Mesothelial cell of epicardium (in vitro differentiated cells): ENCODE results near the gene KCNAB1. TPM values are rescaled to one million over a fixed set of nuclear protein-coding genes. Genes with fewer than 3 reads are reported as not detected.

Source experiments
- DNase-seq, 2 experiments: peaks; one replicate each; pipeline ENCODE4 v3.0.0; 2021; ENCODE audit warnings: low spot score in 2 of 2; ENCODE audit not compliant: unreplicated experiment in 2 of 2
- H3K27ac Mint-ChIP-seq: 2 replicates; pipeline ENCODE4 v1.8.0; 2021; ENCODE audit warnings: mixed read lengths
- H3K27me3 Mint-ChIP-seq: 2 replicates; pipeline ENCODE4 v1.8.0; 2021; ENCODE audit warnings: low read depth, mixed read lengths
- H3K36me3 Mint-ChIP-seq: 2 replicates; pipeline ENCODE4 v1.8.0; 2021; ENCODE audit warnings: mixed read lengths
- H3K4me1 Mint-ChIP-seq: 2 replicates; pipeline ENCODE4 v1.8.0; 2021; ENCODE audit warnings: mixed read lengths
- H3K4me3 Mint-ChIP-seq: 2 replicates; pipeline ENCODE4 v1.8.0; 2021; ENCODE audit warnings: mild to moderate bottlenecking, moderate library complexity, mixed read lengths
- H3K9me3 Mint-ChIP-seq: 2 replicates; pipeline ENCODE4 v1.8.0; 2021; ENCODE audit warnings: mixed read lengths
- CTCF ChIP-seq: fragments of 200-600 bp; sonication (generic); IDR thresholded peaks from one replicate; pipeline ENCODE4 v1.5.0; 2021; ENCODE audit warnings: antibody characterized with exemption; ENCODE audit not compliant: unreplicated experiment
- total RNA-seq: library from RNA; stranded (reverse); gene quantifications from 3 replicates; pipeline ENCODE4 v1.2.1, GENCODE V29; 2021

KCNAB1 gene
- total RNA-seq, 1 donor from 2014 or later: 3.7 TPM

- Mint-ChIP-seq H3K36me3 (no peaks in the 10 kb centered on the region), H3K4me3 (no peak overlapping the region), H3K27me3 (peaks cover 23% of the 10 kb centered on the region), H3K27ac (no peak overlapping the region), H3K4me1 (peaks cover 18% of the 10 kb centered on the region), H3K9me3 (no peaks in the 10 kb centered on the region)
- no peak for TF ChIP-seq CTCF
- DNase-seq: no peak
Measured at GRCh38 chr3:156144060-156144459, 23.7 kb downstream of the KCNAB1 start.

- no peak overlapping the region for H3K4me3 Mint-ChIP-seq
- no peak for DNase-seq
- H3K4me1 Mint-ChIP-seq: peaks cover 25% of the 10 kb centered on the region
- no peak for TF ChIP-seq CTCF
- no peaks in the 10 kb centered on the region for H3K9me3 Mint-ChIP-seq
- H3K36me3 Mint-ChIP-seq: no peaks in the 10 kb centered on the region
- no peak overlapping the region for H3K27ac Mint-ChIP-seq
- peaks cover 19% of the 10 kb centered on the region for H3K27me3 Mint-ChIP-seq
Measured at GRCh38 chr3:156145866-156146265, 25.5 kb downstream of the KCNAB1 start.

- H3K4me3 Mint-ChIP-seq: no peak overlapping the region
- peak overlapping the region; percentile 70 for H3K27ac Mint-ChIP-seq
- H3K4me1 Mint-ChIP-seq: peaks cover 37% of the 10 kb centered on the region
- no peak for DNase-seq
- peaks cover 19% of the 10 kb centered on the region for H3K27me3 Mint-ChIP-seq
- no peak for TF ChIP-seq CTCF
- H3K9me3 Mint-ChIP-seq: no peaks in the 10 kb centered on the region
- no peaks in the 10 kb centered on the region for H3K36me3 Mint-ChIP-seq
Measured at GRCh38 chr3:156148345-156148945, 28.1 kb downstream of the KCNAB1 start.

GRCh38 chr3:156148946-156149381, 28.6 kb downstream of the KCNAB1 start:
- H3K27me3 Mint-ChIP-seq: peaks cover 18% of the 10 kb centered on the region
- no peaks in the 10 kb centered on the region for H3K36me3 Mint-ChIP-seq
- H3K27ac Mint-ChIP-seq: peak overlapping the region; percentile 70
- H3K4me1 Mint-ChIP-seq: peaks cover 37% of the 10 kb centered on the region
- no peak for TF ChIP-seq CTCF
- H3K4me3 Mint-ChIP-seq: no peak overlapping the region
- no peak for DNase-seq
- H3K9me3 Mint-ChIP-seq: peaks cover 4% of the 10 kb centered on the region

- Mint-ChIP-seq H3K27ac (peak overlapping the region; percentile 82), H3K27me3 (peaks cover 9% of the 10 kb centered on the region), H3K36me3 (no peaks in the 10 kb centered on the region), H3K4me3 (no peak overlapping the region), H3K9me3 (peaks cover 4% of the 10 kb centered on the region), H3K4me1 (peaks cover 37% of the 10 kb centered on the region)
- TF ChIP-seq CTCF: no peak
- no peak for DNase-seq
Measured at GRCh38 chr3:156149876-156150275, 29.5 kb downstream of the KCNAB1 start.
